SK-N-SH (cell line): ENCODE measurements around the gene ABCC4. TPM values are rescaled to one million over a fixed set of nuclear protein-coding genes. Genes with fewer than 3 reads are reported as not detected.

Source experiments
- CTCF ChIA-PET: fragments of 300-600, 350-600 bp; formaldehyde crosslinking; extraction: SDS; loops from one replicate; lab custom pipeline; 2021; lab: Yijun Ruan, JAX
- POLR2A ChIA-PET: fragments of 350-600 bp; sonication (Branson Sonifier 250); formaldehyde crosslinking; extraction: SDS; loops from one replicate; lab custom pipeline; 2020; ENCODE audit warnings: antibody characterized with exemption, inconsistent platforms; lab: Yijun Ruan, JAX
- DNase-seq: peaks from one replicate; pipeline ENCODE4 v3.0.0; 2012
- H2AFZ ChIP-seq: fragments of 200-600 bp; sonication (generic); 2 replicates; pipeline ENCODE4 v1.8.1; 2016; ENCODE audit warnings: antibody characterized with exemption, mild to moderate bottlenecking, low read depth
- H3F3A ChIP-seq: fragments of 200-600 bp; sonication (generic); replicated peaks from 2 replicates; pipeline ENCODE3; 2016; ENCODE audit warnings: antibody characterized with exemption, mild to moderate bottlenecking; ENCODE audit not compliant: insufficient read depth
- H3K27ac ChIP-seq, 2 experiments: fragments of 200-500 bp in 1 of 2; fragments of 200-600 bp in 1 of 2; sonication (Bioruptor generic) in 1 of 2; sonication (generic), shearing (Covaris generic) in 1 of 2; 2 replicates each; pipeline versions ENCODE4 v1.5.1 to v1.6.1; 2014 to 2016; ENCODE audit warnings: low read depth in 2 of 2, inconsistent platforms in 1 of 2, low read length in 1 of 2, mild to moderate bottlenecking in 1 of 2, mixed read lengths in 1 of 2
- H3K27me3 ChIP-seq: fragments of 200-600 bp; sonication (generic), shearing (Covaris generic); 2 replicates; pipeline ENCODE4 v1.6.1; 2016; ENCODE audit warnings: mixed run types; ENCODE audit not compliant: insufficient read depth
- H3K36me3 ChIP-seq, 2 experiments: fragments of 200-500 bp in 1 of 2; fragments of 200-600 bp in 1 of 2; sonication (Bioruptor generic) in 1 of 2; sonication (generic) in 1 of 2; replicated peaks in 1 of 2; 2 replicates each; pipeline versions ENCODE3 to v1.5.1; 2014 to 2016; ENCODE audit warnings: low read length in 1 of 2, mild to moderate bottlenecking in 1 of 2; ENCODE audit not compliant: insufficient read depth in 2 of 2, control insufficient read depth in 1 of 2
- H3K4me1 ChIP-seq, 2 experiments: fragments of 200-500 bp in 1 of 2; fragments of 200-600 bp in 1 of 2; sonication (Bioruptor generic) in 1 of 2; sonication (generic), shearing (Covaris generic) in 1 of 2; 2 replicates each; pipeline versions ENCODE4 v1.5.1 to v1.6.1; 2014 to 2016; ENCODE audit warnings: low read depth in 1 of 2, low read length in 1 of 2, mixed run types in 1 of 2; ENCODE audit not compliant: insufficient read depth in 2 of 2, control insufficient read depth in 1 of 2
- H3K4me2 ChIP-seq: fragments of 200-600 bp; sonication (generic), shearing (Covaris generic); 2 replicates; pipeline ENCODE4 v1.6.1; 2017; ENCODE audit warnings: mixed run types
- H3K4me3 ChIP-seq, 2 experiments: fragments of 200-500 bp in 1 of 2; fragments of 200-600 bp in 1 of 2; sonication (Bioruptor generic) in 1 of 2; sonication (generic), shearing (Covaris generic) in 1 of 2; 2 replicates each; pipeline versions ENCODE4 v1.5.1 to v1.8.1; 2014 to 2016; ENCODE audit warnings: low read depth in 2 of 2, inconsistent platforms in 1 of 2, low read length in 1 of 2, mild to moderate bottlenecking in 1 of 2, mixed read lengths in 1 of 2, moderate library complexity in 1 of 2
- H3K79me2 ChIP-seq: fragments of 200-600 bp; sonication (generic); 2 replicates; pipeline ENCODE4 v1.8.1; 2017; ENCODE audit warnings: mild to moderate bottlenecking; ENCODE audit not compliant: insufficient read depth
- H3K9ac ChIP-seq: fragments of 200-600 bp; sonication (generic); 2 replicates; pipeline ENCODE4 v1.6.1; 2017; ENCODE audit warnings: mixed run types
- H3K9me2 ChIP-seq: fragments of 200-600 bp; sonication (generic); 2 replicates; pipeline ENCODE4 v1.6.1; 2017; ENCODE audit warnings: mixed run types
- H3K9me3 ChIP-seq: fragments of 200-600 bp; sonication (generic); 2 replicates; pipeline ENCODE4 v1.6.1; 2017; ENCODE audit warnings: mixed run types, mild to moderate bottlenecking, moderate library complexity
- H4K20me1 ChIP-seq: fragments of 200-600 bp; sonication (generic); 2 replicates; pipeline ENCODE4 v1.6.1; 2017; ENCODE audit warnings: mild to moderate bottlenecking, mixed run types; ENCODE audit not compliant: insufficient read depth
- CHD2 ChIP-seq: fragments of 150-350 bp; IDR thresholded peaks from 2 replicates; pipeline ENCODE4 v1.6.1; 2018; ENCODE audit warnings: low read length; ENCODE audit not compliant: partially characterized antibody
- ELF1 ChIP-seq: IDR thresholded peaks from 2 replicates; pipeline ENCODE4 v1.4.0; 2012
- EP300 ChIP-seq, 2 experiments: IDR thresholded peaks; 2 replicates each; pipeline versions ENCODE4 v1.4.0 to v1.6.1; 2012; ENCODE audit warnings: borderline replicate concordance in 1 of 2, low read depth in 1 of 2, low read length in 1 of 2
- FOXJ3 ChIP-seq: sonication (generic); formaldehyde crosslinking; IDR thresholded peaks from 2 replicates; pipeline ENCODE4 v1.5.1; 2020; ENCODE audit warnings: mild to moderate bottlenecking, missing genetic modification reagents
- GABPA ChIP-seq: IDR thresholded peaks from 2 replicates; pipeline ENCODE4 v1.4.0; 2012; ENCODE audit warnings: low read depth, mild to moderate bottlenecking
- GATA2 ChIP-seq: sonication (generic); formaldehyde crosslinking; IDR thresholded peaks from 2 replicates; pipeline ENCODE4 v1.5.0; 2020; ENCODE audit warnings: mild to moderate bottlenecking, missing genetic modification reagents
- MEF2A ChIP-seq: IDR thresholded peaks from 2 replicates; pipeline ENCODE4 v1.4.0; 2012; ENCODE audit warnings: low read depth, borderline replicate concordance
- MXI1 ChIP-seq: IDR thresholded peaks from 2 replicates; pipeline ENCODE4 v1.6.1; 2012; ENCODE audit warnings: mild to moderate bottlenecking, low read depth, low read length, improper control_type of control experiment
- NFIC ChIP-seq: IDR thresholded peaks from 2 replicates; pipeline ENCODE4 v1.4.0; 2012; ENCODE audit warnings: borderline replicate concordance
- POLR2AphosphoS5 ChIP-seq: IDR thresholded peaks from 2 replicates; pipeline ENCODE4 v1.6.1; 2012; ENCODE audit warnings: low read depth, low read length
- TAF1 ChIP-seq: IDR thresholded peaks from 2 replicates; pipeline ENCODE4 v1.6.1; 2012; ENCODE audit warnings: low read depth, mild to moderate bottlenecking, low read length, moderate library complexity, borderline replicate concordance
- TCF12 ChIP-seq: IDR thresholded peaks from 2 replicates; pipeline ENCODE4 v1.4.0; 2012
- TEAD4 ChIP-seq: IDR thresholded peaks from 2 replicates; pipeline ENCODE4 v1.4.0; 2012; ENCODE audit warnings: mild to moderate bottlenecking, borderline replicate concordance; ENCODE audit not compliant: insufficient read depth
- WGBS: methylation state at CpG from one replicate; pipeline ENCODE4 v1.1.6; 2017; ENCODE audit warnings: low lambda C conversion rate; 5-methylcytosine and 5-hydroxymethylcytosine counted together
- polyA plus RNA-seq, 3 experiments: library from polyadenylated mRNA; depleted of rRNA; stranded (reverse); fragments of >200 nt; gene quantifications; 2 replicates each; pipeline ENCODE4 v1.2.3, GENCODE V29; 2012
- TF ChIP-seq, protein P1 (sequence below): IDR thresholded peaks from 2 replicates; pipeline ENCODE4 v1.4.0; 2012; ENCODE audit warnings: low read depth, borderline replicate concordance
- TF ChIP-seq, protein P2 (sequence below): fragments of 150-350 bp; IDR thresholded peaks from 2 replicates; pipeline ENCODE4 v1.6.1; 2016; ENCODE audit warnings: mild to moderate bottlenecking, low read depth, low read length
- TF ChIP-seq, protein P3 (sequence below): IDR thresholded peaks from 2 replicates; pipeline ENCODE4; 2012
- TF ChIP-seq, protein P4 (sequence below): IDR thresholded peaks from 2 replicates; pipeline ENCODE4 v1.6.1; 2012; ENCODE audit warnings: mild to moderate bottlenecking, low read depth, low read length, moderate library complexity

ABCC4 gene
- polyA plus RNA-seq, 1 of the 3 experiments (the other 2 are of a cell fraction) = 7.8 TPM

DNA sequence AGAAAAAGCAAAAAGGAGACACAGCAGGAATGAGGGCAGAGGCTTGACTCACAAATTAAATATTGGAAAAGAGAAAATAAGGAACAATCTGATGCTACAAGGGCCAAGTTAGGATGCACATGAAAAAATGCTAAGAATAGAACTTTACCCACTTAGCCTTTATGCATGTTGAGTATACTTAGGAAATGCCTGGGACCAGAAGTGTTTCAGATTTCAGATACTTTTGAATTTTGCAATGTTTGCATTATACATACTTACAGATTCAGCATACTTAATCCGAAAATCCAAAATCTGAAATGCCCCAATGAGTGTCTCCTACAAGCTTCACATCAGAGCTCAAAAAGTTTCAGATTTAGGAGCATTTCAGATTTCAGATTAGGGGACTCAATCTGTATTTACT is 262.3 kb downstream of the ABCC4 start:
- 100% methylated on average over 1 of the region's 1 CpG for WGBS
- Histone ChIP-seq H3K27ac (no peak overlapping the region), H3K9me3 (no peaks in the 10 kb centered on the region), H3K27me3 (no peaks in the 10 kb centered on the region), H3K9me2 (no peaks in the 10 kb centered on the region), H3F3A (no peaks in the 10 kb centered on the region), H3K4me1 (no peaks in the 10 kb centered on the region; a peak in 1 of 4 replicates), H3K9ac (no peak overlapping the region), H3K4me2 (no peak overlapping the region), H3K4me3 (no peak overlapping the region), H3K36me3 (peaks cover 12 to 19% of the 10 kb centered on the region in 2 experiments), H3K79me2 (no peaks in the 10 kb centered on the region), H2AFZ (no peak overlapping the region), H4K20me1 (no peaks in the 10 kb centered on the region)
- DNase-seq = no peak
- ChIA-PET POLR2A (no interaction called here), CTCF (interaction anchor here (1.2 kb wide), 1 partner anchor 30 kb away, joined by 3 read pairs; no protein-coding TSS in a partner anchor)
- TF ChIP-seq EP300 (IDR thresholded peaks at IDR 0.05; ENCODE audit: borderline replicate concordance in 1 of 2, low read depth in 1 of 2, low read length in 1 of 2) (no peak), GATA2 (no peak), NFIC (no peak), GABPA (no peak), POLR2AphosphoS5 (no peak), ELF1 (no peak), TAF1 (no peak), TCF12 (no peak), MEF2A (no peak), CHD2 (no peak), FOXJ3 (no peak), MXI1 (no peak), TEAD4 (no peak)
- TF ChIP-seq, protein P1, sequence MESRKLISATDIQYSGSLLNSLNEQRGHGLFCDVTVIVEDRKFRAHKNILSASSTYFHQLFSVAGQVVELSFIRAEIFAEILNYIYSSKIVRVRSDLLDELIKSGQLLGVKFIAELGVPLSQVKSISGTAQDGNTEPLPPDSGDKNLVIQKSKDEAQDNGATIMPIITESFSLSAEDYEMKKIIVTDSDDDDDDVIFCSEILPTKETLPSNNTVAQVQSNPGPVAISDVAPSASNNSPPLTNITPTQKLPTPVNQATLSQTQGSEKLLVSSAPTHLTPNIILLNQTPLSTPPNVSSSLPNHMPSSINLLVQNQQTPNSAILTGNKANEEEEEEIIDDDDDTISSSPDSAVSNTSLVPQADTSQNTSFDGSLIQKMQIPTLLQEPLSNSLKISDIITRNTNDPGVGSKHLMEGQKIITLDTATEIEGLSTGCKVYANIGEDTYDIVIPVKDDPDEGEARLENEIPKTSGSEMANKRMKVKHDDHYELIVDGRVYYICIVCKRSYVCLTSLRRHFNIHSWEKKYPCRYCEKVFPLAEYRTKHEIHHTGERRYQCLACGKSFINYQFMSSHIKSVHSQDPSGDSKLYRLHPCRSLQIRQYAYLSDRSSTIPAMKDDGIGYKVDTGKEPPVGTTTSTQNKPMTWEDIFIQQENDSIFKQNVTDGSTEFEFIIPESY = no peak
- TF ChIP-seq, protein P2, sequence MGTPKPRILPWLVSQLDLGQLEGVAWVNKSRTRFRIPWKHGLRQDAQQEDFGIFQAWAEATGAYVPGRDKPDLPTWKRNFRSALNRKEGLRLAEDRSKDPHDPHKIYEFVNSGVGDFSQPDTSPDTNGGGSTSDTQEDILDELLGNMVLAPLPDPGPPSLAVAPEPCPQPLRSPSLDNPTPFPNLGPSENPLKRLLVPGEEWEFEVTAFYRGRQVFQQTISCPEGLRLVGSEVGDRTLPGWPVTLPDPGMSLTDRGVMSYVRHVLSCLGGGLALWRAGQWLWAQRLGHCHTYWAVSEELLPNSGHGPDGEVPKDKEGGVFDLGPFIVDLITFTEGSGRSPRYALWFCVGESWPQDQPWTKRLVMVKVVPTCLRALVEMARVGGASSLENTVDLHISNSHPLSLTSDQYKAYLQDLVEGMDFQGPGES = no peak
- TF ChIP-seq, protein P3, sequence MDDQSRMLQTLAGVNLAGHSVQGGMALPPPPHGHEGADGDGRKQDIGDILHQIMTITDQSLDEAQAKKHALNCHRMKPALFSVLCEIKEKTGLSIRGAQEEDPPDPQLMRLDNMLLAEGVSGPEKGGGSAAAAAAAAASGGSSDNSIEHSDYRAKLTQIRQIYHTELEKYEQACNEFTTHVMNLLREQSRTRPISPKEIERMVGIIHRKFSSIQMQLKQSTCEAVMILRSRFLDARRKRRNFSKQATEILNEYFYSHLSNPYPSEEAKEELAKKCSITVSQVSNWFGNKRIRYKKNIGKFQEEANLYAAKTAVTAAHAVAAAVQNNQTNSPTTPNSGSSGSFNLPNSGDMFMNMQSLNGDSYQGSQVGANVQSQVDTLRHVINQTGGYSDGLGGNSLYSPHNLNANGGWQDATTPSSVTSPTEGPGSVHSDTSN = no peak
- TF ChIP-seq, protein P4, sequence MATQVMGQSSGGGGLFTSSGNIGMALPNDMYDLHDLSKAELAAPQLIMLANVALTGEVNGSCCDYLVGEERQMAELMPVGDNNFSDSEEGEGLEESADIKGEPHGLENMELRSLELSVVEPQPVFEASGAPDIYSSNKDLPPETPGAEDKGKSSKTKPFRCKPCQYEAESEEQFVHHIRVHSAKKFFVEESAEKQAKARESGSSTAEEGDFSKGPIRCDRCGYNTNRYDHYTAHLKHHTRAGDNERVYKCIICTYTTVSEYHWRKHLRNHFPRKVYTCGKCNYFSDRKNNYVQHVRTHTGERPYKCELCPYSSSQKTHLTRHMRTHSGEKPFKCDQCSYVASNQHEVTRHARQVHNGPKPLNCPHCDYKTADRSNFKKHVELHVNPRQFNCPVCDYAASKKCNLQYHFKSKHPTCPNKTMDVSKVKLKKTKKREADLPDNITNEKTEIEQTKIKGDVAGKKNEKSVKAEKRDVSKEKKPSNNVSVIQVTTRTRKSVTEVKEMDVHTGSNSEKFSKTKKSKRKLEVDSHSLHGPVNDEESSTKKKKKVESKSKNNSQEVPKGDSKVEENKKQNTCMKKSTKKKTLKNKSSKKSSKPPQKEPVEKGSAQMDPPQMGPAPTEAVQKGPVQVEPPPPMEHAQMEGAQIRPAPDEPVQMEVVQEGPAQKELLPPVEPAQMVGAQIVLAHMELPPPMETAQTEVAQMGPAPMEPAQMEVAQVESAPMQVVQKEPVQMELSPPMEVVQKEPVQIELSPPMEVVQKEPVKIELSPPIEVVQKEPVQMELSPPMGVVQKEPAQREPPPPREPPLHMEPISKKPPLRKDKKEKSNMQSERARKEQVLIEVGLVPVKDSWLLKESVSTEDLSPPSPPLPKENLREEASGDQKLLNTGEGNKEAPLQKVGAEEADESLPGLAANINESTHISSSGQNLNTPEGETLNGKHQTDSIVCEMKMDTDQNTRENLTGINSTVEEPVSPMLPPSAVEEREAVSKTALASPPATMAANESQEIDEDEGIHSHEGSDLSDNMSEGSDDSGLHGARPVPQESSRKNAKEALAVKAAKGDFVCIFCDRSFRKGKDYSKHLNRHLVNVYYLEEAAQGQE = no peak
